SIG-M5 treated with dmso at 0.1 percent for 504 hours (cell line): Measurements from ENCODE around the gene DUT.
A peak's percentile ranks its signal among the peaks of the same experiment; 100 is the strongest.
"Not testable (repeated sequence)": the region's sequence is repeated elsewhere in the genome, so short reads cannot be mapped to it uniquely, and the experiment has no call there.

Experiments
- DNase-seq: peaks from one replicate; lab custom pipeline; 2025; ENCODE audit not compliant: unreplicated experiment; lab: John Stamatoyannopoulos, UW

DUT gene

DNA sequence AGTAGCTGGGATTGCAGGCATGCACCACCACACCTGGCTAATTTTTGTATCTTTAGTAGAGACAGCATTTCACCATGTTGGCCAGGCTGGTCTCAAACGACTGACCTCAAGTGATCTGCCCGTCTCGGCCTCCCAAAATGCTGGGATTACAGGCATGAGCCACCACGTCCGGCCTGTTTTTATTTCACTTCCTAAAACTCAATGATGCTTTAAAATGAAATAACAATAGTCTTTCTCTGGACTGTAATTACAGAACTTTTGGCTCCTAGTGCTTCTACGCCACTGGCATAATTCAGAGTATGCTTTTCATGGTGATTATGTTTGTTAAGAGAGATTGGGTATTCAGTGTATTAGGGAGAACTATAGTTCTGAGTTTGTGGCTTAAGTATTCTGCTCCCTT, 5.0 kb upstream of the DUT start:
- DNase-seq = not testable (repeated sequence)

DNA sequence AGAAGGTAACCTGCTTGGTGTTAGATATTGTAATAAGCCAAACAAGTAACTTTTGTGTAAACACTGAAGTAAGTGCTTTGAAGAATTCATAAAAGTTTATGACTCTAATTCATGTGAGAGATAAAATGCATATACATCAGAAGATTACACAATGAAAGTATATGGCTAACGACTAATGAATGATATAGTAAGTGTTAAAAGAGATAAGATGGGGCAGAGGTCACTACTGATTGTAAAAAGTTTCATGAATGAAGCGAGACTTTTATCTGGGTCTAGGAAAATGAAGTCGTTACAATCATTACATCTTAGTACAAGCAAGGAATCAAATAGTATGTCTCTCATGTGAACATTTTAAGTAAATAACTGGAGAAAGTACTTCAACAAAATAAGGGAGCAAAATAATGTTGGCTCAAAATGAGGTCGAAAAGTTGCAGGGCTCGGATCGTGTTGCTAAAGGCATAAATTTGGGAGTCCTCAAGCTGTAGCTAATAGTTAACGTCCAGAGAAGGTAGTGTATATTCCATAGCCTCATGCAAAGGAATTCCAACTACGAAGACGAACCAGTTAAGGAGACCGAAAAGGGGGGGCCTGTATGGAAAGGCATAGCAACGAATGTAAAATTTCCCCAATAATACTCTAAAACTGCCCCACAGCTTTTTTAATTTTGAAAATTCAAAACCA, 984 bp upstream of the DUT start:
- DNase-seq = no peak

DNA sequence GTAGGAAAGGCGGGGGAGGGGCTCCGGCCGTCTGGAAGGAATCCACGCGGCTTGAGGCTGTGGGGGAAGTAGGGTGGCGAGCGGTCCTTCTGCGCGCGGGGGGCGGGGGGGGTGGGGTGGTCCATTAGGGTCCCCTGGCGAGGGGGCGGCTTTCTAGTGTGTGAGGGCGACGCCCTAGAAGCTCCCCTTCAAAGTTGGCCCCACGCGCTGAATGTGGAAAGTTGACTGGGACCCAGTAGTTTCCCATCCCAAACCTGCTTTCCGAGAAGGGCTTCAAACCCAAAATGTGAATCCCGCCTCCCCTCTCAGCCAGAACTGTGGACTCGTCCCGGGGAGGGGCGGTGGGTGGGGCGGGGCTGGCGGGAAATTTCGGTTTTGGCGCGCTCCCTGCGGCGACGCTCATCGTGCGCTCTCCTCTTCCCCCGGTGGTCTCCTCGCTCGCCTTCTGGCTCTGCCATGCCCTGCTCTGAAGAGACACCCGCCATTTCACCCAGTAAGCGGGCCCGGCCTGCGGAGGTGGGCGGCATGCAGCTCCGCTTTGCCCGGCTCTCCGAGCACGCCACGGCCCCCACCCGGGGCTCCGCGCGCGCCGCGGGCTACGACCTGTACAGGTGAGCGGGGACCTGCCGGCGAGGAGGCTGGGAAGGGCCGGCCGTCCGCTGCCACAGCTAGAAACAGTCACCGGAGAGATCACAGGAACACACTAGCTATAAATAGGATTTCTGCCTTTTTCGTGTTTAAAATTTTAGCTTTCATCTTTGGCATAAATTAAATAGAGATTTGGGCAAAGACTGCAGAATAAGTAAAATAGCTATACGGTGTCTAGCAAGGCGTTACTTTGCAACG, 790 bp downstream of the DUT start:
- DNase-seq = peak; percentile 83

DNA sequence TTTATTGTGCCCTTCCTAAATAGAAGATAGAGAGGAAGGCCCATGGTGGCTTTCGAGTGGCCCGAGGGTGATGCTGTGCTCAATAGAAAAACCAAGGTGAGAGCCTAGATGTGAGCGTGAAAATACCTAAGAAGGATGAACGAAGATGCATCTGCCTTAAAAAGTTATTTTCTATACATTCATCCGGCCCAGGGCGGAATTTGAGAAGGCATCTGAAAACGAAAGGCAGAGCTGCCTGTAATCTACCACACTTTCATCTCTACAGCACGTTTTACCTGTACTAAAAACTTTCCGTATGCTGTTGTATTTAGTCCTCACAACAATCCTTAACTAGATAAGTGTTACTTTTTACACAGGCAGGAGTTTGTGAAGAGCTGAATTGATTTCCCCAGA, 1.4 kb downstream of the DUT start:
- no peak for DNase-seq

DNA sequence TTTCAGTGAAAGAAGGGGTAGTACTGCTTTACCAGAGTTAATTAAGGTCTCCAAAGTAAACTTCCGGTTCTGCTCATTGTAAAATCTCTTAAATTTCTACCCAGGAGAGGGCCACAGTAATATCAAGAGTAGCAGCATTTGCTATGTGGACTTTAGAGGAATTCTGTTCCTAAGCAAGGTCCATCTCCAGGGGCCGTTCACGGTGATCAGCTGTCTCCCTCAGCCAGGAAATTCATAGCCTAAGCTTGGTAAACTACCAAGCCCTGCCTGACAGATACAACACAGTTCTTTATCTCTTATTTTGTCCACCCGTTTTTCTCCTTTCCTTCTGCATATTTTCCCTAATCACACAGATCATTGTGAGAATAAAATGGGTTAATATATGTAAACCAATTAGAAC, 2.3 kb downstream of the DUT start:
- DNase-seq = peak; percentile 21

DNA sequence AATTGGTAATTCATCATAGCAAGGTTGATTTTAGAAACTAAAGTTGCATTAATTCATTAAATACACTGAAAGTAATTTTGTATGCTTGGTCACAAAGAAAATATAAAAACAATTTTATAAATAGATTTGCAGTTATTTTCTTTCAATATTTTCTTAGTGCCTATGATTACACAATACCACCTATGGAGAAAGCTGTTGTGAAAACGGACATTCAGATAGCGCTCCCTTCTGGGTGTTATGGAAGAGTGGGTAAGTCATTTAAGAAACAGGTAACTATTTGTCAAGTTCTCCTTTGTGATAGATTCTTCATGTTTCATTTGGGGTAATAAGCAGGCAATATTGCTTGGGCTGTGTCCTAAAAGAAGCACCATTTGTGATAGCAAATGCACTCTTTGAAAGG, 3.0 kb downstream of the DUT start:
- peak; percentile 72 for DNase-seq

DNA sequence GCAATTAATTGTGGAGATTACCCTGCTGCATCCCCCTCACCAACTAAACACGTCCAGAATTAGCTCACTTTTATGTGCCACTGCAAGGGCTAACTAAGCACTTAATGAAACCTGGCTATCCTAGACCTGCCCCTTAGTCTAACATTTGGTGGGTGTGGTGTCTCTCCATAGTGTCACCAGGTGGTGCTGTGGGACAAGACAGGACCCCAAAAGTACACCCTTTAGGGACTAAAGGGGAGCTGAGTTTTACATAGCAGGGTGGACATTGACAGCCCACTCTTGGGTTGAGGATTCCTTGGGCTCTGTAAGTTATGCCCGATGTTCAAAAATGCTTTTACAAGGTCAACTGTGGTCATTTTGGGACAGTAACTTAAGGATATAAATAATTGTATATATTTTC, 5.7 kb downstream of the DUT start:
- DNase-seq = peak; percentile 6

DNA sequence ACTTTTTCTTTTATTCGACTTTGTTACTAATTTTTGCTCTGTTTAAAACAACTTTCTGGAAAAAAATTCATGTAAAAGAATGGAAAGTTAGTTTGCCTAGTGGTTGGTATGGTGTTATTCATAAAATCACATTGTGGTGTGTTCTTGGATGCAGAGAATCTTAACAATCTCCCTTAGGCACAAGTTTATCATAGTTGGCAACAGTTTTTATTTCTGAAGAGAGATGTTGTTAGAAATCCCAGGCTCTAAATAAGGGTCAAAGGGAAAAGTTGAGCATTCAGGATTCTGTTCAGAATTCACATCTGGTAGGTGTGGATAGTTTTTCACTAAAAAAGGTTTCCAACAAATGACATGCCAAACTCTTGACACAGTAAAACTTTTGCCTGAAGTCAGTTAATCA, 6.4 kb downstream of the DUT start:
- DNase-seq = no peak

DNA sequence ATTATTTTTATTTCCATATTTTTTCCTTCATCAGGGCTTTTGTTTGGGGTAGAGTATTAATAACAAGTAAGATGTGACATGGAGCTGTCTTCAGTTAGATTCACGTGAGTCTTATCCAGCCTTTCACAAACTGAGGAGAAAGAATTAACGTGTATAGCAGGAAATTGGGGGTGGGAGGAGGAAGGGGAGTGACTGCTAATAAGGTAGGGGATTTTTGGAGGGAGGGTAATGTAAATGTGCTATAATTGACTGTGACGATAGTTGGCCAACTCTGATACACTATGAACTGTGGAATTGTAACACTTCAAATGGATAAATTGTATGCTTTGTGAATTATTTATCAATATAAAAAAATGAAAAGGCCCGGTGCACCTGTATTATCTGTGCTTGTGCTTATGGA, 8.9 kb downstream of the DUT start:
- no peak for DNase-seq

DNA sequence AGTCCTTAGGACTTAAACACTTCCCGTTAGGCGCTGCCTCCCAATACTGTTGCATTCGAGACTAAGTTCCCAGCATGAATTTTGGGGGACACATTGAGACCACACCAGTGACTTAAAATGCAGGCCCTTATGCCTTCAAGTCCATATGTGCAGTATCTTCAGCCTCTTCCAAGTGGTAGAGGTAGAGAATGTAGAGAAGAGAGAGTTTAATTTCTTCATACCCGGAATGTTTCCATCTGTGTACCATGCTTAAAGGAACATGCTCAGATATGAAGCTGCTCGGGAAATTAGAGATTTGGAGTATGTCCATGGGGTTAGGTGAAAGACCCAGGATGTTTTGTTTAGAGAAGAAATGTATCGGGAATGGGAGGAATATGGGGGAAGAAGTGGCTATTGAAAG, 12.6 kb downstream of the DUT start:
- no peak for DNase-seq

DNA sequence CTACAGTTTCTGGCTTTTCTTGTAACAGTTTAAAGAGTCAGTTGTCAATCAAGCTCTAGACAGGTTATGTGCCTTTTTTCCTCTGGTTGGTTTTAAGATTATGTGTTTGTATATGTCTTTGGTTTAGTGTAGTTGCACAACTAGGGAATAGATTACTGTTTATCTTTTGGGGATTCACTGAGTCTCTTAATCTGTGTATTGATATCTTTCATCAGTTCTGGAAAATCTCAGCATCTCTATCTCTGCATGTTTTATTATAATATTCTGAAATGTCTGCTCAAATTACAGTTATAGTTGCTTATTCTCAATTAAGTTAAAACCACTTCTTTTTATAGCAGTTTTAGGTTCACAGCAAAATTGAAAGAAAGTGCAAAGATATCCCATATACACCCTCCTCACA, 14.3 kb downstream of the DUT start:
- DNase-seq = no peak

DNA sequence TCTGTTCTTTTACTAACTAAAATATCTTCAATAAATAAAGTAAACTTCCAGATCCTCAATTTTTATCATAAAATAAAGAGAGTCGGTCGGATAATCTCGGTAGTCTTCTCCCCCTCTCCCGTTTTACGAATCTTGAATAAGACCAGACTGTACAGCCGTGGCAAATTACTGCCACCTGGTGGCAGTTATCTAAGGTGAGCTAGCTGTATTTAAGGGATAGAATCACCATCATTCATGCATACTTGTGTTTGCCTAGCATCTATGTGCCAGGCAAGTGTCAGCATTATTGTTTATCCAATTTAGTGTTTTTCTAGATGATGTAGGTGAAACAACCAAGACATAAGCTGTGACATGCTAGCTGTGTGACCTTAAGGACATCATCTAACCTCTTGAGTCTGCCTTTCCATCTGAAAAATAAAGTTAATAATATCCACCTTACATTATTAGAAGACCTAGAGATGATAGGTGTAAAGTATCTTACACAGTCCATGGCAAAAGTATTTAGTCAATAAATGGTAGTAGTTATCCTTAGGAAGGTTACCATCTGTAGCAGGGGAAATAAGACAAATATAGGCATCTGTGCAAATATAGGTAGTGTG, 21.3 kb downstream of the DUT start:
- DNase-seq = peak; percentile 45

DNA sequence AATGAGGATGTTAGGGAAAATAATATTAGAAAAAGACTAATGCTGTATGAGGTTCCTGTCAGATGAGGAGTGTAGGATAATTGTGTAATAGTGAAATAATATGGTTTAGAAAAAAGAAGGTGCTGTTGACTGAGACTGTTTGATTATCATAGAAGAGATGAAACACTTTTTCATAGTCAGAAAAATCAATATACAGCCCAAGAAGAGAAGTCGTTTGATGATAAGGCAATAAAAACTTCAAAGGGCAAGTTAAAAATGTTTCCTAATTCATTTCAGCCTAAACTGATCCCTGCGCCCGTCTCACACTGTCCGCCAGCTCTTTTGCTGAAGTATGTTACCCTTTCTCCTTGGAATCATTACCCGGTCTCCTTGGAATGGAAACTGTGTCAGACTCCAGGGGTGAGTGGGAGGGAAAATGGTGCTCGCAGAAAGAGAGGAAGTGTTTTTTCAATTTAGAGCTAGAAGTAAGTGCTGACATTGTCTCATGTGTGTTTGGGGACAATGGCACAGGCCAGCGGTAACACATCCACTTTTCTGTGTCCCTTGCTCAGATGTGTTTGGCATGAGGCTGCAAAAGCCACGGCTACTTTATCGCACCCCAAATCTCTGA, 23.6 kb downstream of the DUT start:
- no peak for DNase-seq

DNA sequence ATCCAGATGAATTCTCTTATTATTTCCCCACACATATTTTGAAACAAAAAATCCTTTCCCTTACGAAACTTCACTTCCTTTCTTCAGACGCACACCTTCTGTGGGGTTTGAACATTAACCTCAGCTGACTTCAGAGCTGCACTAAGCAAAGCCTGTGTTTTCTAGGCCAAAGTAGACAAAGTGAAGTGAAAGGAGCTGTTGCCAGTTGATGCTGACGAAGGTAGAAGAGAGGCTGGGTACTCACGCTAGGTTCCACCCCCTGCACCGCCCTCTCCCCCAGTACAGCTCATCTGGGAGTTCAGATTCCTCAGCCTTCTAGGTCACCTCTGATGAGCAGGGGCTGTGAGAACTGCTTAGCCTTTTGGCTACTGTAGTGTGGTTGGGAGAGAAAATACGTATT, 24.1 kb downstream of the DUT start:
- no peak for DNase-seq

DNA sequence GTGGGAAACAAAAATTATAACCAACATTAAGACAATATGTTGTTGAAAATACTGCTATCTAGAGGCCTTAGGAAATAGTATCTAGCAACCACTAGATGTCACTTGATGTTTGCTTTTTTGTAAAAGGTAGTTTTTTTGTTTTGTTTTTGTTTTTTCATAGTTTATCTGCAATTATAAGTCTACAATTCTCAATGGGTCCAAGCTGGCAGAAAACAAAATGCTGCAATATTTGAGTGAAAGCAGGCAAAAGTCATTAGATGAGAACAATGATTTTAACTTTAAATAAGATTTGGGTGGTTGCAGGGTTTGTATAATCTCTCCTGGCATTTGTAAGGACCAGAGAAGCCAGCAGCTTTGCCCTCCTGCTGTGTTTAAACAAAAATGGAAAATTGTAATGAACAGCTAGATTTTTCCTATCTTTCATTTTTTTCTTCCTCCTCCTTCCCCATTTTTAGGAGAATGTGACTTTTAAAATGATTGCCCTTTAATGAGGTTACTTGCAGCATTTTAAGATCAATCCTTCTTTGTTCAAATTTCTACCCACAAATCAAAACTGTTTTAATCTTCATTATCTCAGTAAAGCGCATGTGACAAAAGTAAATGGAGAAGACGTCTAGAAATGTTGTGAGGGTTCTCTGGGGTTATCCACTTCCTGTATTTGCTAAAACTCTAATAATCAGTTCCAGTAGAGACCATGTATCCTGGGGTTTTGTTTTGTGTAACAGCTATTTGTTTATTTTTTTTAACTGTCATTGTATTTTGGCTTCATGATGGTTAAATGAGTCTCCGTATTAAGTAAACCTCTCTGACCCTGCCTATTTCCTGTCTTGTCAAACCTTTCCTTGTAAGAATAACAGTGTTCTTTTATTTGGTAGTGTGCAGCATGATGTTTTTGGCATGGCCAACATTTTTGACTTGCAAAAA, 27.3 kb downstream of the DUT start:
- peak; percentile 42 for DNase-seq

DNA sequence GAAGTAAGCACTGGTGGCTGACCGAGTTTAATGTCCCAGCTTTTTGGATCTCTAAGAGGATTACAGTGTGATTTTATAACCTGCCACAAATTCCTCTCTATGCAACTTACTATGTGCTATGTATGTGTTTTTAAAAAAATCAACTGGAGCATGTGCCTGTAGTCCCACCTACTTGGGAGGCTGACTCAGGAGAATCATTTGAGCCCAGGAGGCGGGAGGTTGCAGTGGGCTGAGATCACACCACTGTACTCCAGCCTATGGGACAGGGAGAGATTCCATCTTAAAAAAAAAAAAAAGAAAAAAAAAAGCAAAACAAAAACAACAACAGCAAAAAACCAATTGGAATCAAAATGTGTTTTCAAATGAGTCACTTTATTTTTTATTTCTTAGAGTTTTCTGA, 29.6 kb downstream of the DUT start:
- no peak for DNase-seq

DNA sequence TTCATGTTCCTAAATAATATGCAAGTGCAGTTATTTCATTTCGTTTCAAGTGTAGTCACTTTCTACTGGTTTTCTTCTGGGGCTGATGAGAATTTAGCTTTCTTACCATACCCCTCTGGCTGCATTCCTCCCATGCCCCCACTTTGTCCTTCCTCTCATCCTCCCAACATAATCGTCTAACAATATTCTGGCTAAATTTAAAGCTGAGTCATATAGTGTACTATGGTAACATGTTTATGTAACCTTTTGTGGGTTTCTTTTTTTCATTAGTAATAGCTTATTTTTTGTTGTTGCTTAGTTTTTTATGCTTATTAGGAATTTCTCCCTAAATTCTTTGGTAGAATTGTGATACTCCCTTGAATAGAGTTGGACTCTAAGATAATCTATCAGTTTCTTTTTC, 30.5 kb downstream of the DUT start:
- no peak for DNase-seq

DNA sequence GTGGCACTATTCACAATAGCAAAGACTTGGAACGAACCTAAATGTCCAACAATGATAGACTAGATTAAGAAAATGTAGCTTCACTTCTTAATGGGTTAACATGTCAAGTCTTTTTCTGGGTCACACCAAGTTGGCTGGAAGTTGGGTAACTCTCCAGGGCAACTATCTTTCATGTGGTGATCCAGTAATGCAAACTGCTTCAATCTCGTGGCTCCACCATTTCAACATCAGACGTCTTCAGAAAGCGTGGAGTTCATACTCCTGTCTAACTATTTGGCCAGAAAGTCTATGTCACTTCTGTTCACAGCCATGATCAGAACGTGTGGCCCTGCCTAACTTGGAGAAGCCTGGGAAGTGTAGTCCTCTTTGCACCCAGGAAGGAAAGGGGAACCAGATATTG, 32.2 kb downstream of the DUT start:
- no peak for DNase-seq

DNA sequence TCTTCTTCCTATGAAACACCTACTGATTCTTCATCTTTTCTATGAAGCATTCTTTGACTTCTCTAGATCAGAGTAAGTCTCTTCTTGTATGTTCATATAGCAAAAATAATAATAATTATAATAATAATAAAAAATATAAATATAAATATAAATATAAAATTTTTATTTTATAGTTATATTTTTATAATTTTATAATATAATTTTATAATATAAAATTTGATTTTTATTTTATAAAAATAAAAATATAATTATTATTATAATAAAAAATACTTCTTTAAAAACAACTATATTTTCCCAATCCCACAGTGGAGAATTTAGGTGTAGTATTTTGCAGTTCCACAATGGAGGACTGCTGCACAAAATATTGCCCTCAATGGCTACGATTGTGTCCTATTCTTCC, 34.3 kb downstream of the DUT start:
- DNase-seq = no peak

DNA sequence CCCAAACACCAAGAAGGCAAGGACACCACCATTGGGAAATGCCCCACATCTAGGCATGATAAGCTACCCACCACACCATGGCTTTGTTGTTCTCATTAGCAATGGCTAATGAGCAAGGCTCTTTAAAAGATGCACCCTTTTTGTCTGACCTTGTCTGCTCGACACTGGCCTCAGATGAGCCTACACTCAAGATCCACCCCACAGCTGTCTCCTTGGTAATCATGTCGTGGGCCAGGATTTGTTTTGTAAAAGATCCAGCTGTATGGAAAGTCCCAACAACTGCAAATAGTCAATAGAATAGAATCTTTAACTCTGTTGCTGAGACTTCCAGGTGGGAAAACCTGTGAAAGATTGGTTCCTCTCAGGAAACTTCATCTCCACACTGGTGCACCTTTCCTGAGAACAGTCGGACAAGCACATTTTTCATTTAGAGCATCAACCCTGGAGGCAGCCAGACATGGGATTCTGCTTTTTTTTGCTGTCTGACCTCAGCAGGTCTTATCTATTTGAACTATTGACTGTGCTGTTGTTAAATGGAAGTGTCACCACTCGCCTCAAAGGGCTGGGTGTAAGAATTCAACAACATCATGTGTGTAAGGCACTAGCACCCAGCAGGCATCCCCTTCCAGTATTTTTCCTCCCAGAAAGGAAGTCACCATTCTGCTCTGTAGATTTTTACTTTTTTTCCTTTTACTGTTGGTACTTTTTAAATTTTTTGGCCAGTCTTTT, 35.5 kb downstream of the DUT start:
- DNase-seq = no peak
